EH (cell line): Measurements from ENCODE around the gene PSPH.
A peak's percentile ranks its signal among the peaks of the same experiment; 100 is the strongest.
"Not testable (repeated sequence)": the region's sequence is repeated elsewhere in the genome, so short reads cannot be mapped to it uniquely, and the experiment has no call there.

Experiments used
- DNase-seq: peaks from one replicate; pipeline ENCODE4 v3.0.0-alpha.2; 2015; ENCODE audit warnings: low read depth

The PSPH gene

DNA sequence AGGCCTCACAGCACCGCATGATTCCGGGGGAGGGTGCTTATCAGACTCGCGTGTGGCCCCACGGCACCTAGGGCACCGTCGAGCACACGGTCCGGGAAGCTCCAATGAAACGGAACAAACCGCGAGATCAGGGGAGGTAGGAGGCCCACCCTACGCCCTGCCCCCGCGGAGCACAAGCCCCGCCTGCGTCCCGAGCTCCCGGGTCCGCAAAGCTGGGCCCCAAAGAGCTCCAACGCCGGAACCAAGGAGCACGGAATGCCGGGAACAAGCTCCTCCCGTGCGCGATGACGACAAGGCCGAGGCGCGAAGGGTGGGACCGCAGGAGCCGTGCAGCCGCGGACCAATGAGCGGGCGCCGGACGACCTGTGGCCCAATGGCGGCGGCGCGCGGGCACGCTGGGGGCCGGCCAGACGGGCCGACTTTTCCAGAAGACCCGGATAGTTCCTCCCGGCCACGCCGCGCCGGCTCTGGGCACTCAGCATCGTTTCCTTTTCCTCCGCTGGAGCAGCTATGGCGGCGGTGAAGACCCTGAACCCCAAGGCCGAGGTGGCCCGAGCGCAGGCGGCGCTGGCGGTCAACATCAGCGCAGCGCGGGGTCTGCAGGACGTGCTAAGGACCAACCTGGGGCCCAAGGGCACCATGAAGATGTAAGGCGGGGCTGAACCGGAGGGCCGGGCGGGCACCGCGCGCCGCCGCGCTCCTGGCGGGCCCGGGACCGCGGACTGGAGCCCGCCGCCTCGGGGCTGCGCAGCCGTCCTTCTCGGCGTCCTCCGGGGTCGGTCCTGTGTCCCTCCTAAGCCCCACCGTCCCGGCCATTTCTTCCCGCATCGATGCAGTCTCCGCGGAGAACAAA, at the start of gene PSPH, which contains the start of gene CCT6A:
Gene PSPH, minus strand, starts transcription at position 106 of the 853 bp plus-strand sequence. CDS start 30,232 bp downstream, outside the sequence.
Gene CCT6A, plus strand, starts transcription at position 427 of the 853 bp plus-strand sequence. Its CDS starts 84 bp downstream, at position 511.
- DNase-seq, result peak; percentile 99

DNA sequence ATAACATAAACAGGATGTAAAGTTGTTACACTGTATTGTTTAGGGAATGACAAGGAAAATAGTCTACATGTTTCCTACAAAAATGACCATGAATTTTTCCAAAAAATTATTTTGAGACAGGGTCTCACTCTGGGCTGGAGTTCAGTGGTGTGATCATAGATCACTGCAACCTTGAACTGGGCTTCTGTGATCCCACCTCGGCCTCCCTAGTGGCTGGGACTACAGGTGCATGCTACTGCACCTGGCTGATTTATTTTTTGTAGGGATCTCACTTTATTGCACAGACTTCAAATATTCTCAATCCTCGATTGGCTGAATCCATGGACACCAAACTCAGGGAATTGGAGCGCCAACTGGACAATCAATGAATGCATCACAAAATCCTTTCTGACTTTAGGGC, 48.4 kb upstream of the PSPH start:
- DNase-seq, result no peak

DNA sequence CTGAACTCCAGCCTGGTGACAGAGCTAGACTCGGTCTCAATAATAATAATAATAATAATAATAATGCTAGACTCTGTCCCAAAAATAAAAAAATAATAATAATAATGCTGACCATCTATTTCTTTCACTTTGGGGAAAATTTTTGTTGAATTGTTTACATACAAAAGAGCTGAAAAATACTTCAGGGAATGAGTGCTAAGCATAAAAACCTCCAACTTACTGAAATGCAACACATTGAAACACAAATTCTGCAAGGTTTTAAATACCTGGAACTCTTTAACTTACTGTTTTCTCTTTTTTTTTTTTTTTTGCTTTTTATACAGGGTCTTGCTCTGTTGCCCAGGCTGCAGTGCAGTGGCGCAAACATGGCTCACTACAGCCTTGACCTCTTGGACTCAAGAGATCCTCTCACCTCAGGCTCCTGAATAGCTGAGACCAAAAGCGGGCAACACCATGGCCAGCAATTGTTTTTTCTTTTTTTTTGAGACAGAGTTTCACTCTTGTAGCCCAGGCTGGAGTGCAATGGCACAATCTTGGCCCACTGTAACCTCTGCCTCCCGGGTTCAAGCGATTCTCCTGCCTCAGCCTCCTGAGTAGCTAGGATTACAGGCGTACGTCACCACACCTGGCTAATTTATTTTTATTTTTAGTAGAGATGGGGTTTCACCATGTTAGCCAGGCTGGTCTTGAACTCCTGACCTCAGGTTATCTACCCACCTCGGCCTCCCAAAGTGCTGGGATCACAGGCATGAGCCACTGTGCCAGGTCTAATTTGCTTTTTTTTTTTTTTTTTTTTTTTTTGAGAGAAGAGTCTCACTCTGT, 47.2 kb upstream of the PSPH start:
- DNase-seq, result not testable (repeated sequence)

DNA sequence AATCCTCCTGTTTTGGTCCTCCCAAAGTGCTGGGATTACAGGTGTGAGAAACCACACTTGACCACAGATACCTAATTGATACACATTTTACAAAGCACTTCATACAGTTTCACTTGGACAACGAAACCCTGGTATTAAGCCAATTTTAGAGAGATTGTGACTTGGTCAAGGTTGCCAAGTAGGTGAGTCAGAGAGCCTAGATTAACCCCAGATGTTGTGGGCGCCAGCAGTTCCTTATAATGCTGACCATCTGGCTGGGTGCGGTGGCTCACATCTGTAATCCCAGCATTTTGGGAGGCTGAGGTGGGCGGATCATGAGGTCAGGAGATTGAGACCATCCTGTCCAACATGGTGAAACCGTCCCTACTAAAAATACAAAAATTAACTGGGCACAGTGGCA, 46.5 kb upstream of the PSPH start:
- peak; percentile 86 for DNase-seq

DNA sequence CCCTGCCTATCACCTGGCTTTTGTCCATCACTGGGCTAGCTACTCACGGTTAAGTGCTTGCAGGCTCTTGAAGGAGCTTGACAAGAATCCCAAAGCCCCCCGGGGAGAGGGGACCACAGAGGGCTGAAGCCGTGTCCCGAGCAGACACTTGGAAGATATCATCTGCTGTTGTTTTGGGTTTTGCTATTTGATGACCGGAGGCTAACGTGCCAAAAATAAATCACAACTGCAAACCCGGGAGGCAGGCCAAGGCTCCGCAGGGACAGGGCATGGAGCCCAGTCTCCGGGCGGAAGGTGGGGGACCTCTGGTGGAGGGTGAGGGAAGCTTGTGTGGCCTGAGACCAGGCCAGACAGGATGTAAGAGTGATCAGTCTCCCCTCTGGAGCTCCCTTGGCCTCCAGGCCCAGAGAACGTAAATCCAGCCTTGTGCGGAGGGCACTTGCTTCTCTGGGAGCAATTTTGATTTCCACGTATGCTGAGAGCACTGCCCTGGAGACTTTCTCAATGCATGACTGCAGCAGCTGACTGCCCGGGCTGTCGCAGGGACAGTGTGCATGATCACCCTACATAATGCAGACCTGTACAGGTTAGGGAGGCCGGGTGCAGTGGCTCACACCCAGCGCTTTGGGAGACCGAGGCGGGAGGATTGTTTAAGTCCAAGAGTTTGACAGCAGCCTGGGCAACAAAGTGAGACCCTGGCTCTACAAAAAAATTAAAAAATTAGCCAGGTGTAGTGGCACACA, 41.7 kb upstream of the PSPH start, which contains the start of gene PHKG1:
Gene PHKG1, minus strand, starts transcription at position 164 of the 743 bp plus-strand sequence. CDS start 4,011 bp downstream, outside the sequence.
- DNase-seq, result peak; percentile 92

DNA sequence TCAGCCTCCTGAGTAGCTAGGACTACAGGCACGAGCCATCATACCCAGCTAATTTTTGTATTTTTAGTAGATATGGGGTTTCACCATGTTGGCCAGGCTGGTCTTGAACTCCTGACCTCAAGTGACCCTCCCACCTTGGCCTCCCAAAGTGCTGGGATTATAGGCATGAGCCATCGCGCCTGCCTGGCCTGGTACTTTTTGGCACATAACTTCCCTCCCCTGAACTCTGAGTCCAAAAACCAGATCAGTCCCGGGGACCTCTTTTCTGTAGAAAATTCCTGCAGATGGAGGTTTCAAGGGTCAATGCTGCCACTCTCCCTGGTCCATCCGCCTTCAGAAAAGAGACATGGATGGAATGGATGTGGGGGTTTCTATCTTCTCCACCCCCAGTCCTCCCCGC, 41.1 kb upstream of the PSPH start:
- DNase-seq, result not testable (repeated sequence)

DNA sequence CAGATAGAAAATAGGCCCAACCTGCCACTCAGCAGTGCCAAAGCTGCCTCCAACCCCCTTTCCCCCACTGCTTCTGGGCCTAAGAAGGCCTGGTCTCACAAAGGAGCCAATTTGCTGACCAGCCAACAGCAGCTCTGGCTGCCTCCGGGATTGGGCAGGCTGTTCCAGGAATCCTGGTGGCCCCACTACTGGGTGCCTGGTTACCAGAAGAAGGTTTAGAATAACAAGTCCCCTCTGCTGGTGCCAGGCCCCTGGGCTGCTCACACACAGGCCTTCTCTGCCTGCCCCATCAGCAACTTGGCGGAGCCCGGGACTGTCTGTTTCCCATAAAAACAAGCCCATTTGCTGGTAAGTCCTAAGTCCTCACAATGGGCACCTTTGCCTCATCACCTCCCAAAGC, 40.3 kb upstream of the PSPH start:
- peak; percentile 16 for DNase-seq

DNA sequence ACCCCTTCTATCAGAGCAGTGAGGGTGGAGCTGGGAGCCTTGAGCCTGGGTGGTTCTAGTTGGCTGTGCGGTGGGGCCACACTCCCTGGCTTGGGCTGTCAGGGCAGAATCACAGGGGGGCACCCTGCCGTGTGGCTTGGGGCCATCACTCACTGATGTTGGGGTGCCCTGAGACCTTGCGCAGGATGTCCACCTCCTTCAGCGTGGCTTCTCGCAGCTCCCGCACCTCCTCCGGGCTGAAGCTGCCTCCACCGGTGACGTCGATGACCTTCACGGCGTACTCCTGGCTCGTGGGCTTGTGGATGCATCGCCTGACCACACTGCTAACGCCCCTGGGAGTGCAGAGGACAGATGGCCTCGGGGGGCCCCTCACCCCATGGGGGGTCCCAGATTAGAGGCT, 36.2 kb upstream of the PSPH start:
- DNase-seq, result no peak

DNA sequence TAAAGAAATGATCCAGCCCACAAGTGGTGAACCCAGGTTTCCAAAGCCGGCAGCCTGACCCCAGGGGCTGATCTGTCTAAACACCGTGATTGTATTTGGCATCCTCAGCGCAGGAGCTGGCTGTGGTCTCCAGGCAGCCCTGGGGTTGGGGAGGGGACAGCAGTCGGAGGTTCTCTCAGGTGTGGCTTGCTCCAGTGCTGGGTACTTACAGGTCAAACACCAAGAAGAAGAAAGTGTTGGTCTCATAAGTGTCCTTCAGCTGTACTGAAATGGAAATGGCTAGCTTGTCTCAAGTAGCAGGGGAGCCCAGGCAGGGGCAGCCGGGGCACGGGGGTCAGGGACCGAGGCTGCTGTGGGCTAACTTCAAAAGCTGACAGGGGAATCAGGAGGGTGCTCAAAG, 35.5 kb upstream of the PSPH start:
- DNase-seq, result no peak

DNA sequence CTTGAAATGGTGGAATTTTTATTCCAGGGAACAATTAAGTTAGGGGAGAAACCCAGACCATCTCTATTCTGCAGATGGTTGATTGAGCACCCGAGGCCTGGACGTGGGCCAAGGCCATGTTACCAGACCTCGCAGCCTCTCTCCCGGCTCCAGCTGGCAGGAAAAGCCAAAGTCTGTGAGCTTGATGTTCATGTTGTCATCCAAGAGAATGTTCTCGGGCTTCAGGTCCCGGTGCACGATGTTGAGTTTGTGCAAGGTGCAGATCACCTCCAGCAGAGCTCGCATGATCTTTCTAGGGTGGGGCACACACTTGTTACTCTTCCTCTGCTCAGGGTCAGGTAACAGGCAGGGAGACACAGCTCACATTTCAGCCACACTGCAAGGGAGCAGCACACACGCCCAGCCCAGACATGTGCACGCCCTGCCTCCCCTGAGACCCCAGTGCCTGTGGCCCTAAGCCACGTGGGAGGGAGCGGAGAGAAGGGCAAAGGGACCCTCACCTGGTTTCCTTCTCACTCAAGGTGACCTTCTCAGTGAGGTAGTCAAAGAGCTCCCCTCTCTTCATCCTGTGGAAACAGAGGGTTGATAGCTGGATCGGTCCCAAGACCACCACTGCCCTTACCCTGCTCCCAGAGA, 32.0 kb upstream of the PSPH start:
- DNase-seq, result no peak

DNA sequence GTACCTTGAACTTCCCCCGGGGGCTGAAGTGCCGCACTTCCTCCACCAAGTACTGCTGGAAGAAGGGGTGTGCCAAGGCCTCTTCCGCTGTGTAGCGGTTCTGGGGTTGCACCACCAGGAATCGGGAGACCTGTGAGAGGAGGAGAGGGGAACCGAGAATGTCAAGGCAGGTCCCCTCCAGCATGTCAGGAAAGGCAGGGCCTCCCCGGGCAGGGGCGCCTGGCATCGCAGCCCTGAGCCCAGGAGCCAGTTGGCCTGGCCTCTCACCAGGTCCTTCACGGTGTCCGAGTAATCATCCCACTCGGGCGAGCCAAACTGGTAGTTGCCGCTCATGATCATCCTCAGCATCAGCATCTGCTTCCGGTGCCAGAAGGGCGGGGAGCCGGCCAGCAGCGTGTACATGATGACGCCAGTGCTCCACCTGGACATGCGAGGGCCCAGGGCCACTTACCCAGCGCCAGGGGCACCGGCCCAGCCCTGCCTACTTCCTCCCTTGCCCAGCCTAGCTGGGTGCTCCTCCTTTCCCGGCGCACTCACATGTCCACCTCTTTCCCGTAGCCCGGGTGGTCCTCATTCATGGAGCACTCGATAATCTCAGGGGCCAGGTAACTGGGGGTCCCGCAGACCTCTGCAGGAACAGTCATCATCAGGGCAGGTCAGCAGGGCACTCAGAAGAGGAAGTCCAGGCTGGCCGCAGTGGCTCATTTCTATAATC, 30.5 kb upstream of the PSPH start:
- DNase-seq, result no peak

DNA sequence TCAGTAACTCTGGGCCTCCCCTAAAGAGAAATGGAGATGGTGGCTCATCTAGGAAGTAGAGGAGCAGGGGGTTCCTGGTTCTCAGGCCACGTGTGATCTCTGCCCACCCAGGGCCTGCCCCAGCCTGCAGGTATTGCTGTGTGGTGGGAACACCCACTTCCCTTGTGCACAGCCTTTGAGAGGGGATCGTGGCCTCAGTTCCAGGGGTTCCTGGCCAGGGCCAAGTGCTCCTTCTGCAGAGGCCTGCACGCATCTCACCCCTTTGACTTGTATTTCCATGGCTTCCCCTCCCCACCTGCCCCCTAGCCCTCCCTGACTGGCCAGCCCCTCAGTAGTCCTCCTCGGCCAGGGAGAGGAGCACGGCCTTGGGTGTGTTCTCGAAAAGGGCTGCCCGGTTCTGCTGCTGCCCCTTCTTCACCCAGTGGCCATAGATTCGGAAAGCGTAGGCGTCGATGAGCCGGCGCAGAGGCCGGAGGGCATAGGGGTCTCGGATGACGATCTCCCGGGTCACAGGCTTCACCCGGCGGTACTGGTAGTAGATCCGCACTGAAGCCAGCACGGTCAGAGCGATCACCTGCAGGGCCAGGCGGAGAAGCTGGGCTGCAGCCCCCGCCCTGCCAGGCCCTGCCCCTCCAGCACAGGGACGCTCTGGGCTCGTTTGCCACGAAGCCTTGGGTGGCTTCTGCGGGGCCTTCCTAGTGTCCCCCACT, 29.6 kb upstream of the PSPH start:
- DNase-seq, result not testable (repeated sequence)

DNA sequence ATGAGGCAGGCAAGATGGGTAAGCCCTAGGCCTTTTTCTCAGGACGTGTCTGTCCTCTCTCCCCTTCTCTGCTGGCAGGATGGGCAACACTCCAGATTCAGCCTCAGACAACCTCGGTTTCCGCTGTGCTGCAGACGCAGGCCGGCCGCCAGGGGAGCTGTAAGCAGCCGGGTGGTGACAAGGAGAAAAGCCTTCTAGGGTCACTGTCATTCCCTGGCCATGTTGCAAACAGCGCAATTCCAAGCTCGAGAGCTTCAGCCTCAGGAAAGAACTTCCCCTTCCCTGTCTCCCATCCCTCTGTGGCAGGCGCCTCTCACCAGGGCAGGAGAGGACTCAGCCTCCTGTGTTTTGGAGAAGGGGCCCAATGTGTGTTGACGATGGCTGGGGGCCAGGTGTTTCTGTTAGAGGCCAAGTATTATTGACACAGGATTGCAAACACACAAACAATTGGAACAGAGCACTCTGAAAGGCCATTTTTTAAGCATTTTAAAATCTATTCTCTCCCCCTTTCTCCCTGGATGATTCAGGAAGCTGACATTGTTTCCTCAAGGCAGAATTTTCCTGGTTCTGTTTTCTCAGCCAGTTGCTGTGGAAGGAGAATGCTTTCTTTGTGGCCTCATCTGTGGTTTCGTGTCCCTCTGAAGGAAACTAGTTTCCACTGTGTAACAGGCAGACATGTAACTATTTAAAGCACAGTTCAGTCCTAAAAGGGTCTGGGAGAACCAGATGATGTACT, 28.4 kb upstream of the PSPH start:
- DNase-seq, result peak; percentile 89

DNA sequence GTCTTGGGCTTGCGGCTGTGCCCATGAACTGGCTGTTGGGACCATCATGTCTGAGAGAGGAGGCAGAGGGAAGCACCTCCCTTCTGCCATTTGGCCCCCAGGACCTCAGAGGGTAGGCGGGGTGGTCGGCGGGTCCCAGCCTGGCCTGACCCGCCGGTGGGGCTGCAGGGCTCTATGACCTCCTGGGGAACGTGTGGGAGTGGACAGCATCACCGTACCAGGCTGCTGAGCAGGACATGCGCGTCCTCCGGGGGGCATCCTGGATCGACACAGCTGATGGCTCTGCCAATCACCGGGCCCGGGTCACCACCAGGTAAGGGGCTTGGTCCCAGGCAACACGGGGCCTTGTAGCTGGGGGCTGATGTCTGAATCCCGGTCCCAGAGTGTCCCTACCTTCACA, 27.0 kb upstream of the PSPH start:
- no peak for DNase-seq

DNA sequence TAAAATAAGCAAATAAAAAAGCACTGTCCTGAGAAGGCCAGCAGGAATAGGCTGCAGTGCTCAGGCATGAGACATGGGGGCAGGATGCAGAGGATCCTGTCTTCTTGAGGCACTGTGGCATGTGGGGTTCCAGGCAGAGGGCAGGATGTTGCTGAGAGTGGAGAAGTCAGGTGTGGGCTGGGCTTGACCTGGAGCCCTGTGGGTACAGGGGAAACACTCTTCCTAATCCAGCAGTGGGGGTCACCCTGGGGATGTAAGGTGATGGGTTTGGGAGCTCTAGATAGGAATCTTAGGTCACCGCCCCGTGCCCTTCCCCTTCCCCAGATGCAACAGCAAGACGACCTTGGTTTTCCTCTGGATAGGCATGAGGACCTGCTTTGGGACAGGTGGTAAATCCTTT, 26.4 kb upstream of the PSPH start:
- no peak for DNase-seq

DNA sequence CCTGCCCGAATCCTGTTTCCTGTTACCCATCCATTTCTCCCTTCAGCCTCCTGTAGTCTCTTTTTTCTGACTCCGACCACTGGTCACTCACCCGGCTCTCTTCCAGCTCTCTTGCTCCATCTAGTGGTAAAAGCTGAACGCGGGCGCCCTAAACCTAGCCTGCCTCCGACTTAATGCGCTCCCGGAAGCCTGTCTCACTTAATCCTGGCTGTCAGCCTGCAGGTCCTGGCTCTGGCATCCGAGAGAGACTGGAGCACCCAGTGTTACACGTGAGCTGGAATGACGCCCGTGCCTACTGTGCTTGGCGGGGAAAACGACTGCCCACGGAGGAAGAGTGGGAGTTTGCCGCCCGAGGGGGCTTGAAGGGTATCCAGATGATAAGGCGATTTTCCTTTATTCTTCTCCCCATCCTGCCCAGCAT, 23.1 kb upstream of the PSPH start:
- DNase-seq, result peak; percentile 84

DNA sequence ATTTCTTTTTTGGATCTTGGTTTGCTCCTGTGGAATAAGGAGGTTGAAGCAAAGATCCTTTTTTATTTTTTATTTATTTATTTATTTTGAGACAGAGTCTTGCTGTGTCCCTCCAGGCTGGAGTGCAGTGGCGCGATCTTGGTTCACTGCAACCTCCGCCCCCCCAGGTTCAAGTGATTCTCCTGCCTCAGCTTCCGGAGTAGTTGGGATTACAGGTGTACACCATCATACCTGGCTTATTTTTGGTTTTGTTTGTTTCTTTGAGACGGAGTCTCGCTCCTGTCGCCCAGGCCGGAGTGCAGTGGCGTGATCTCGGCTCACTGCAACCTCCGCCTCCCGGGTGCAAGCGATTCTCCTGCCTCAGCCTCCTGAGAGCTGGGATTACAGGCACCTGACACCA, 15.1 kb upstream of the PSPH start:
- DNase-seq, result not testable (repeated sequence)

DNA sequence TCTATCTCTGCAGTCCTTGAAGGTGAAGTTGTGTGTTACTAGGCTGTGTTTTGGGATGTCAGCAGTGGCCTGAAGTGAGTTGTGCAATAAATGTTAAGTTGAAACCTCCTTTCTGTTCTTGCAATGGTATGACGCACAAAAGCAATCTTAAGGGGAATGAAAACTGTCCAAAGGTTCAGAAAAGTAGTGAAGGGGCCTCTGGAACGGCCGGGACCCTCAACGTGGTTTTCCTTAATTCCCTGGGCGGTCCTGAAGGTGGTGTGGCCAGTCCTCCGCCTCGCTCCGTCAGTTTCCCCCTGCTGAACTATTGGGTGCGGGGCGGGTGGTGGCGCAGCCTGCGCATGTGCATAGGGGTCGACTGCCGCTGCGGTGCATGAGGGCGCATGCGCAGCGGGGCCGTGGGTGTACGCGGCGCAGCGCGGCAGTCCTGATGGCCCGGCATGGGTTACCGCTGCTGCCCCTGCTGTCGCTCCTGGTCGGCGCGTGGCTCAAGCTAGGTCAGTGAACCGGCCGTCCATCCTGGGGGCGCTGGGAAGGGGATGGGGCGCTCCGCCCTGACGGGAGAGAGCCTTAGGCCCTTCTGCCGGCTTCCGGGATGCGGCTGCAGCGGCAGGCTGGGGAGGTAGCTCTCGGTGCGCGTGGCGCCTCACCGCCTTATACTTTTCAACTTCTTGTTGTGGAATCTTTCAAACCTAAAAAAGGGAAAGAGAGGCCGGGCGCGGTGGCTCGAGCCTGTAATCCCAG, 12.8 kb upstream of the PSPH start, which contains the start of gene SUMF2:
Gene SUMF2, plus strand, starts transcription at position 405 of the 744 bp plus-strand sequence. Its CDS starts 26 bp downstream, at position 431.
- peak; percentile 91 for DNase-seq

DNA sequence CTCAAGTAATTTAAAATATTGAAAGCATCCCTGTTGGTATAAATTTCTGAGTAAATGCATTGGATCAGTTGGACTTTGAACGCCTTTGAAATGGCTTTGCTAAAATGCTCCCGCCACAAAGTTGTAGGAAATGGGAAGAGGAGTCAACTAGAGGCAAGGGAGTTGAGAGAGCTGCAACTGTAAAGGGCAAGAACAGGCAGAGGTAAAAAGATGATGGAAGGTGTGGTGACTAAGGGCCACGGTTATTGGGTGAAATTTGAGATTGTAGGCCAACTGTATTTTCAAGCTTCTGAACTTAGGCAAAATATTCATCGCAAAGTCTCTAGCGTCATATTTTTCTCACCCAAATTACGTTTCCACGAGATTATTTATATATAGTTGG, 12.2 kb upstream of the PSPH start:
- no peak for DNase-seq
